ENCODE results near the gene INO80B. TPM values are rescaled to one million over a fixed set of nuclear protein-coding genes. Genes with fewer than 3 reads are reported as not detected.

The INO80B gene
- total and polyA plus RNA-seq, 9 of the 15 experiments (the other 6 are each of a cell fraction or from before 2014, with no cell fraction given), result 0.41 to 22.6 (median 9.0) TPM

DNA sequence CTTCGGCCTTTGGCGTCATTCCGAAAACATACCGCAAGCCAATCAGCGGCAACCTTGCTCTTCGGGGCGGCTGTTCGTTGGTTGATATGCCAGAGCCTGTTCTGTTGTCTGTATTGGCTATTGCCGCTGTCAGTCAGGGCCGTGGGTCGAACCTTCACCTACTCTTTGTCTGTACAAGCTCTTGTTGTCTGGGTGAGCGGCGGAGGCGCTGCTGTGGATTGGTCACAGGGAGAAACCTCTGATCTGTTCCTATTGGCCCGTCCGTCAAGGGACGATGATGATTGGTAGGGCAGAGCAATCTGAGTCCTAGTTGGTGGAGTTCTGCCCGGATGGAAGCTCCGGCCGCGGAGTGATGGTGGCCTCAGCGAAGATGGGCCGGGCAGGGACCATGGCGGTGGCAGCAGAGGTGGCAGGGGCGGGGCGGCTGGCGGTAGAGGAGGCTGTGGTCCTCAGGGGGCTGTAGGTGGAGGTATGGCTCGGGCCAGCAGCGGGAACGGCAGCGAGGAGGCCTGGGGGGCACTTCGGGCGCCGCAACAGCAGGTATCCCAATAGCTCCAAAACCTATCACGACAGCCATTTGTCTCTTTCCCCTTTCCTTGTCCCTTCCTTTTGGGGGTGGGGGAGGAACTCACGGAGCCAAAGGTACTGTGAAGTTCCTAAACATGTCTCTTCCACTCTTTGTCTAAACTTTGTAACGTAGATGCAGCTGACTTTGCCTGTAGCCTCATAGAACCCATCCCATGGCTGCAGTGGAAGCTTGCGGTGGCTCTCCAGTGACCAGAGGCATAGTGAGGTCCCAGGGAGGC lies 3.4 kb downstream of the INO80B start, which contains the start of gene WBP1 (continued):
- TF ChIP-seq, protein P1, sequence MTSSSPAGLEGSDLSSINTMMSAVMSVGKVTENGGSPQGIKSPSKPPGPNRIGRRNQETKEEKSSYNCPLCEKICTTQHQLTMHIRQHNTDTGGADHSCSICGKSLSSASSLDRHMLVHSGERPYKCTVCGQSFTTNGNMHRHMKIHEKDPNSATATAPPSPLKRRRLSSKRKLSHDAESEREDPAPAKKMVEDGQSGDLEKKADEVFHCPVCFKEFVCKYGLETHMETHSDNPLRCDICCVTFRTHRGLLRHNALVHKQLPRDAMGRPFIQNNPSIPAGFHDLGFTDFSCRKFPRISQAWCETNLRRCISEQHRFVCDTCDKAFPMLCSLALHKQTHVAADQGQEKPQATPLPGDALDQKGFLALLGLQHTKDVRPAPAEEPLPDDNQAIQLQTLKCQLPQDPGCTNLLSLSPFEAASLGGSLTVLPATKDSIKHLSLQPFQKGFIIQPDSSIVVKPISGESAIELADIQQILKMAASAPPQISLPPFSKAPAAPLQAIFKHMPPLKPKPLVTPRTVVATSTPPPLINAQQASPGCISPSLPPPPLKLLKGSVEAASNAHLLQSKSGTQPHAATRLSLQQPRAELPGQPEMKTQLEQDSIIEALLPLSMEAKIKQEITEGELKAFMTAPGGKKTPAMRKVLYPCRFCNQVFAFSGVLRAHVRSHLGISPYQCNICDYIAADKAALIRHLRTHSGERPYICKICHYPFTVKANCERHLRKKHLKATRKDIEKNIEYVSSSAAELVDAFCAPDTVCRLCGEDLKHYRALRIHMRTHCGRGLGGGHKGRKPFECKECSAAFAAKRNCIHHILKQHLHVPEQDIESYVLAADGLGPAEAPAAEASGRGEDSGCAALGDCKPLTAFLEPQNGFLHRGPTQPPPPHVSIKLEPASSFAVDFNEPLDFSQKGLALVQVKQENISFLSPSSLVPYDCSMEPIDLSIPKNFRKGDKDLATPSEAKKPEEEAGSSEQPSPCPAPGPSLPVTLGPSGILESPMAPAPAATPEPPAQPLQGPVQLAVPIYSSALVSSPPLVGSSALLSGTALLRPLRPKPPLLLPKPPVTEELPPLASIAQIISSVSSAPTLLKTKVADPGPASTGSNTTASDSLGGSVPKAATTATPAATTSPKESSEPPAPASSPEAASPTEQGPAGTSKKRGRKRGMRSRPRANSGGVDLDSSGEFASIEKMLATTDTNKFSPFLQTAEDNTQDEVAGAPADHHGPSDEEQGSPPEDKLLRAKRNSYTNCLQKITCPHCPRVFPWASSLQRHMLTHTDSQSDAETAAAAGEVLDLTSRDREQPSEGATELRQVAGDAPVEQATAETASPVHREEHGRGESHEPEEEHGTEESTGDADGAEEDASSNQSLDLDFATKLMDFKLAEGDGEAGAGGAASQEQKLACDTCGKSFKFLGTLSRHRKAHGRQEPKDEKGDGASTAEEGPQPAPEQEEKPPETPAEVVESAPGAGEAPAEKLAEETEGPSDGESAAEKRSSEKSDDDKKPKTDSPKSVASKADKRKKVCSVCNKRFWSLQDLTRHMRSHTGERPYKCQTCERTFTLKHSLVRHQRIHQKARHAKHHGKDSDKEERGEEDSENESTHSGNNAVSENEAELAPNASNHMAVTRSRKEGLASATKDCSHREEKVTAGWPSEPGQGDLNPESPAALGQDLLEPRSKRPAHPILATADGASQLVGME (CRISPR knock-in tag; IDR thresholded peaks at IDR 0.05), result no peak
- TF ChIP-seq ZNF41 (CRISPR knock-in tag; conservative IDR thresholded peaks at IDR 0.05), result no peak
- no peak for TF ChIP-seq SRSF7 (optimal IDR thresholded peaks at IDR 0.05; ENCODE audit: low read depth, low read length)
- TF ChIP-seq CHD4 (IDR thresholded peaks at IDR 0.05; ENCODE audit: insufficient read depth, insufficient replicate concordance, low read depth, low read length, poor library complexity, severe bottlenecking), result no peak
- TF ChIP-seq, protein P2, sequence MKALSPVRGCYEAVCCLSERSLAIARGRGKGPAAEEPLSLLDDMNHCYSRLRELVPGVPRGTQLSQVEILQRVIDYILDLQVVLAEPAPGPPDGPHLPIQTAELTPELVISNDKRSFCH (CRISPR knock-in tag; IDR thresholded peaks at IDR 0.05), result no peak
- TF ChIP-seq, protein P2 (tag; IDR thresholded peaks at IDR 0.05), result no peak
- no peak for TF ChIP-seq SOX6 (IDR thresholded peaks at IDR 0.05)
- TF ChIP-seq, protein P3, sequence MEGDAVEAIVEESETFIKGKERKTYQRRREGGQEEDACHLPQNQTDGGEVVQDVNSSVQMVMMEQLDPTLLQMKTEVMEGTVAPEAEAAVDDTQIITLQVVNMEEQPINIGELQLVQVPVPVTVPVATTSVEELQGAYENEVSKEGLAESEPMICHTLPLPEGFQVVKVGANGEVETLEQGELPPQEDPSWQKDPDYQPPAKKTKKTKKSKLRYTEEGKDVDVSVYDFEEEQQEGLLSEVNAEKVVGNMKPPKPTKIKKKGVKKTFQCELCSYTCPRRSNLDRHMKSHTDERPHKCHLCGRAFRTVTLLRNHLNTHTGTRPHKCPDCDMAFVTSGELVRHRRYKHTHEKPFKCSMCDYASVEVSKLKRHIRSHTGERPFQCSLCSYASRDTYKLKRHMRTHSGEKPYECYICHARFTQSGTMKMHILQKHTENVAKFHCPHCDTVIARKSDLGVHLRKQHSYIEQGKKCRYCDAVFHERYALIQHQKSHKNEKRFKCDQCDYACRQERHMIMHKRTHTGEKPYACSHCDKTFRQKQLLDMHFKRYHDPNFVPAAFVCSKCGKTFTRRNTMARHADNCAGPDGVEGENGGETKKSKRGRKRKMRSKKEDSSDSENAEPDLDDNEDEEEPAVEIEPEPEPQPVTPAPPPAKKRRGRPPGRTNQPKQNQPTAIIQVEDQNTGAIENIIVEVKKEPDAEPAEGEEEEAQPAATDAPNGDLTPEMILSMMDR (IDR thresholded peaks at IDR 0.05 in 2 of 3, conservative IDR thresholded peaks at IDR 0.05 in 1 of 3; ENCODE audit: insufficient read depth in 2 of 3, low read depth in 1 of 3, low read length in 3 of 3), result no peak
- TF ChIP-seq, protein P4, sequence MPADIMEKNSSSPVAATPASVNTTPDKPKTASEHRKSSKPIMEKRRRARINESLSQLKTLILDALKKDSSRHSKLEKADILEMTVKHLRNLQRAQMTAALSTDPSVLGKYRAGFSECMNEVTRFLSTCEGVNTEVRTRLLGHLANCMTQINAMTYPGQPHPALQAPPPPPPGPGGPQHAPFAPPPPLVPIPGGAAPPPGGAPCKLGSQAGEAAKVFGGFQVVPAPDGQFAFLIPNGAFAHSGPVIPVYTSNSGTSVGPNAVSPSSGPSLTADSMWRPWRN (IDR thresholded peaks at IDR 0.05; ENCODE audit: low read depth), result no peak
- no peak; the same call in 1 of the 2 replicates for TF ChIP-seq CTBP1 (IDR thresholded peaks at IDR 0.05; ENCODE audit: borderline replicate concordance)
- no peak; the same call in 1 of the 2 replicates for TF ChIP-seq ZKSCAN8 (CRISPR knock-in tag; IDR thresholded peaks at IDR 0.05)
- TF ChIP-seq SIN3B (IDR thresholded peaks at IDR 0.05; ENCODE audit: low read depth), result peak; percentile 86
- no peak for TF ChIP-seq NFE2L1 (tag; IDR thresholded peaks at IDR 0.05; ENCODE audit: borderline replicate concordance, low read depth)
- TF ChIP-seq CSDE1 (IDR thresholded peaks at IDR 0.05), result no peak
- TF ChIP-seq, protein P5, sequence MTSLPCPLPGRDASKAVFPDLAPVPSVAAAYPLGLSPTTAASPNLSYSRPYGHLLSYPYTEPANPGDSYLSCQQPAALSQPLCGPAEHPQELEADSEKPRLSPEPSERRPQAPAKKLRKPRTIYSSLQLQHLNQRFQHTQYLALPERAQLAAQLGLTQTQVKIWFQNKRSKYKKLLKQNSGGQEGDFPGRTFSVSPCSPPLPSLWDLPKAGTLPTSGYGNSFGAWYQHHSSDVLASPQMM (CRISPR knock-in tag; IDR thresholded peaks at IDR 0.05), result no peak
- TF ChIP-seq, protein P6, sequence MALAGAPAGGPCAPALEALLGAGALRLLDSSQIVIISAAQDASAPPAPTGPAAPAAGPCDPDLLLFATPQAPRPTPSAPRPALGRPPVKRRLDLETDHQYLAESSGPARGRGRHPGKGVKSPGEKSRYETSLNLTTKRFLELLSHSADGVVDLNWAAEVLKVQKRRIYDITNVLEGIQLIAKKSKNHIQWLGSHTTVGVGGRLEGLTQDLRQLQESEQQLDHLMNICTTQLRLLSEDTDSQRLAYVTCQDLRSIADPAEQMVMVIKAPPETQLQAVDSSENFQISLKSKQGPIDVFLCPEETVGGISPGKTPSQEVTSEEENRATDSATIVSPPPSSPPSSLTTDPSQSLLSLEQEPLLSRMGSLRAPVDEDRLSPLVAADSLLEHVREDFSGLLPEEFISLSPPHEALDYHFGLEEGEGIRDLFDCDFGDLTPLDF (CRISPR knock-in tag; IDR thresholded peaks at IDR 0.05), result no peak

Data from K562 (cell line).